GM12872 (cell line): ENCODE measurements around the gene TSC2.

Source experiments
- TF ChIP-seq, protein P1 (sequence below): IDR thresholded peaks from 3 replicates; pipeline ENCODE4 v1.5.1; 2011; ENCODE audit warnings: low read depth, mild to moderate bottlenecking, low read length, moderate library complexity; ENCODE audit not compliant: insufficient read depth

Gene TSC2

DNA sequence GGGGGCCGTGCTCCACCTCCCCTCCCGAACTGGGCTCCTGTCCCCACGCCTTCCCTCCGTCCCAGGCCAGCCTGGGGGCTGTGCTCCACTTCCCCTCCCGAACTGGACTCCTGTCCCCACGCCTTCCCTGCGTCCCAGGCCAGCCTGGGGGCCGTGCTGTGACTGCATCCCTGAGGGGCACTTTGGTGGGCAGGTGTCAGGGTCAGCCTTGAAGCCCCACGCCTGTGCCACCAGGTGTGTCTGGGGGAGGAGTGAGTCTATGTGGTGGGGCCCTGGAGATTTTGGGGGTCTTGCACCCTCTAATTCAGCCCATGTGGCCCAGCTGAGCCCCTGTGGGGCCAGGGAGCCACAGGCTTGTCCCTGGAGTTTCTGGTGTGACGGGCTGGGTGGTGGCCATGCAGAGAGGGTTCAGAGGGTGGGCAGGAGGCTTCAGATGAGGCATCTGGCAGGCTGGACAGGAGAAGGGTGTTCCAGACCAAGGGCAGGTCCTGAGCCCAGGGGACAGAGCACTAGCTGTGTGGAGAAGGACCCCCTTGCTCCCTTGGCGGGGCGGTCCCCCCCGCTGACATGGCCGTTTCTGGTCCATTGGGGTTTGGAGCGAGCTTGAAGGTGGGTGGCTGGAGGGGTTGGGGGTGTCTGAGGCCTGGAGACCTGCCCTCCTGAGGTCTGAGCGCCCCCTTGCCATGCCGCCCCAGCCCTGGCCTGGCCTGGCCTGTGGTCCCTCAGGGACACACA lies 12.9 kb upstream of the TSC2 start:
- TF ChIP-seq, protein P1, sequence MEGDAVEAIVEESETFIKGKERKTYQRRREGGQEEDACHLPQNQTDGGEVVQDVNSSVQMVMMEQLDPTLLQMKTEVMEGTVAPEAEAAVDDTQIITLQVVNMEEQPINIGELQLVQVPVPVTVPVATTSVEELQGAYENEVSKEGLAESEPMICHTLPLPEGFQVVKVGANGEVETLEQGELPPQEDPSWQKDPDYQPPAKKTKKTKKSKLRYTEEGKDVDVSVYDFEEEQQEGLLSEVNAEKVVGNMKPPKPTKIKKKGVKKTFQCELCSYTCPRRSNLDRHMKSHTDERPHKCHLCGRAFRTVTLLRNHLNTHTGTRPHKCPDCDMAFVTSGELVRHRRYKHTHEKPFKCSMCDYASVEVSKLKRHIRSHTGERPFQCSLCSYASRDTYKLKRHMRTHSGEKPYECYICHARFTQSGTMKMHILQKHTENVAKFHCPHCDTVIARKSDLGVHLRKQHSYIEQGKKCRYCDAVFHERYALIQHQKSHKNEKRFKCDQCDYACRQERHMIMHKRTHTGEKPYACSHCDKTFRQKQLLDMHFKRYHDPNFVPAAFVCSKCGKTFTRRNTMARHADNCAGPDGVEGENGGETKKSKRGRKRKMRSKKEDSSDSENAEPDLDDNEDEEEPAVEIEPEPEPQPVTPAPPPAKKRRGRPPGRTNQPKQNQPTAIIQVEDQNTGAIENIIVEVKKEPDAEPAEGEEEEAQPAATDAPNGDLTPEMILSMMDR = no peak

DNA sequence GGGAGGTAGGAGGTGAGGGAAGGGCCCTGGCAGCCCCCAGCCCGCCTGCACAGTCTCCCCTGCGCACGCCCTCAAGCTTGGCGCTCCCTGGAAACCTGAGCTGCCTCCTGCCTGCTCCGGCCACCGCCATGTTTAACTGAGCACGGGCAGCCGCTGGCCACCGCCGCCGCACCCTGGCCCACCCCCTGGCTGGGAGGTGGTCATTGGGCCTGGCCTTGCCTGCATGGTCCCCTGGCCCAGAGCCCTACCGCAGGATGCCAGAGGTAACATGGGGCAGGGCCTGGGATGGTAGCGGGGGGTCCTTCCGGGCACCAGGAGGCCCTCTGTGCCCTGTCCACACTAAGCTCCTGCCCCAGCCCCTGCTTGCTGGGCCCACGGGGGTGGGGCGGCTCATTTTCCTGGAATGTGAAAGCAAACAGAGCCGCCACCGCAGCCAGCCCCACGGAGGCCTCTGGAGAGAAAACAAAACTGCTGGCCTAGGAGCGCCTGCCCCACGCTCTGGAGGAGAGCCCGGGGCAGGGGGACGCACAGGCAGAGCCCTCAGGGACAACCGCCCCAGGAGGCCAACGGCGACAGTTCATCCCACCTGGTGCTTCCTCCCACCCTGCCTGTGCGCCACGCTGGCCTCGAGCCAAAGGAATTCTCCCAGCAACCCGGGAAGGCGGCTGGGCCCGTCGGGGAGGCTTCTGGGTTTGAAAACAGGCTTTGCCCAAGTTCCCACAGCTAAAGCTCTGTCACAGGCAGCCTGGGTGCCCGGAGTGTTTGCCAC lies 12.2 kb upstream of the TSC2 start:
- TF ChIP-seq, protein P1 = no peak

DNA sequence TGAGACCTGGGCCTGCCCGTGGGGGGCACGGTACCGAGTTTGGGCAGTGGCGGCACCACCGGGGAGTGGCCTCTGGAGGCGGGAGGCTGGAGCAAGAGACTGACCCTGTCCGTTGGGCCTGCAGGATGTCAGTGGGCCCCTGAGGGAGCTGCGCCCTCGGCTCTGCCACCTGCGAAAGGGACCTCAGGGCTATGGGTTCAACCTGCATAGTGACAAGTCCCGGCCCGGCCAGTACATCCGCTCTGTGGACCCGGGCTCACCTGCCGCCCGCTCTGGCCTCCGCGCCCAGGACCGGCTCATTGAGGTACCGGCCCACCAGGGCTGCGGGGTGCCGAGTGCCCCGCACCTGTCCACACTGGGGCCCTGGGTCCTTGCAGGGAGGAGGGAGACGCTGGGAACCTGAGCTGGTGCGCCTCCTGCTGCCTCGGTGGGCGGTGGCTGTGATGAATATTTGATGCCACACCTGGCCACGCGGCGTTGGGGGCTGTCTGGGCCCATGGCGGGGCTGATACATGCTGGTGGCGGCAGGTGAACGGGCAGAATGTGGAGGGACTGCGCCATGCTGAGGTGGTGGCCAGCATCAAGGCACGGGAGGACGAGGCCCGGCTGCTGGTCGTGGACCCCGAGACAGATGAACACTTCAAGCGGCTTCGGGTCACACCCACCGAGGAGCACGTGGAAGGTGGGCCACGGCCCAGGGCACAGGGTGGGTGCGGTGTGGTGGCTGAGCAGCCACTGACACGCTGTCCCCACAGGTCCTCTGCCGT lies 11.4 kb upstream of the TSC2 start:
- TF ChIP-seq, protein P1 = no peak

DNA sequence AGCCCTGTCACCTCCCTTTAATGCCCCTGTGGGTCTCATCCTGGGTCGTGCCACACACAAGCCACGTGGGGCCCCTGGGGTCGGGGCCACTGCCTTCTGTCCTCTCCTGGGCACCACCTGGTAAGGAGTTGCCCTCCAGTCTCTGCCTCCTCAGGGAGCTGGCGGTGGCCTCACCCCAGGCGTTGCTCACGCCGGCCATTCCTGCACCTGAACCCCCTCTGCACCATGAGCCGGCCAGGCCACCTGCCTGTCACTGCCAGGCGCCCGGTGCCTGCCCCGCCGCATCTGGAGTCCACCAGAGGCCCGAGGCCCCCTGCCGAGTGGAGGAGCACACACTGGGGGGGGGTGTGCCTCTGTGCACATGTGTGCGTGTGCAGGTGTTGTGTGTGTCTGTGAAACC lies 10.7 kb upstream of the TSC2 start:
- TF ChIP-seq, protein P1 = no peak

DNA sequence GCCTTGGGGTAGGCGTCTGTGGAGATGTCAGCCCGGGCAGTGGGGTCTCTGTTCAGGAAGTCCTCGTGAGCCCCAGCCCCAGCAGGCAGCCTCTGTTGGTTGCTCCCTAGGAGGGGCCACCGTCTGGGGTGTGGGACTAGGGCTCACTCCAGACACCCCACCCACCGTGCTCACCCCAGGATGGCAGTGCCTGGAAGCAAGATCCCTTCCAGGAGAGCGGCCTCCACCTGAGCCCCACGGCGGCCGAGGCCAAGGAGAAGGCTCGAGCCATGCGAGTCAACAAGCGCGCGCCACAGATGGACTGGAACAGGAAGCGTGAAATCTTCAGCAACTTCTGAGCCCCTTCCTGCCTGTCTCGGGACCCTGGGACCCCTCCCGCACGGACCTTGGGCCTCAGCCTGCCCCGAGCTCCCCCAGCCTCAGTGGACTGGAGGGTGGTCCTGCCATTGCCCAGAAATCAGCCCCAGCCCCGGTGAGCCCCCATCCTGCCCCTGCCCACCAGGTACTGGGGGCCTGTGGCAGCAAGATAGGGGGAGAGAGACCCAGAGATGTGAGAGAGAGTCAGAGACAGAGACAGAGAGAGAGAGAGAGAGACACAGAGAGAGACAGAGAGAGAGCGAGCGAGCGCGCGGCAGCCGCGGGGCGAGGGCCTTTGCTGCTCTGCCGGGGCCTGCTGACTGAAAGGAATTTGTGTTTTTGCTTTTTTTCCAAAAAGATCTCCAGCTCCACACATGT lies 10.0 kb upstream of the TSC2 start:
- TF ChIP-seq, protein P1 = no peak

DNA sequence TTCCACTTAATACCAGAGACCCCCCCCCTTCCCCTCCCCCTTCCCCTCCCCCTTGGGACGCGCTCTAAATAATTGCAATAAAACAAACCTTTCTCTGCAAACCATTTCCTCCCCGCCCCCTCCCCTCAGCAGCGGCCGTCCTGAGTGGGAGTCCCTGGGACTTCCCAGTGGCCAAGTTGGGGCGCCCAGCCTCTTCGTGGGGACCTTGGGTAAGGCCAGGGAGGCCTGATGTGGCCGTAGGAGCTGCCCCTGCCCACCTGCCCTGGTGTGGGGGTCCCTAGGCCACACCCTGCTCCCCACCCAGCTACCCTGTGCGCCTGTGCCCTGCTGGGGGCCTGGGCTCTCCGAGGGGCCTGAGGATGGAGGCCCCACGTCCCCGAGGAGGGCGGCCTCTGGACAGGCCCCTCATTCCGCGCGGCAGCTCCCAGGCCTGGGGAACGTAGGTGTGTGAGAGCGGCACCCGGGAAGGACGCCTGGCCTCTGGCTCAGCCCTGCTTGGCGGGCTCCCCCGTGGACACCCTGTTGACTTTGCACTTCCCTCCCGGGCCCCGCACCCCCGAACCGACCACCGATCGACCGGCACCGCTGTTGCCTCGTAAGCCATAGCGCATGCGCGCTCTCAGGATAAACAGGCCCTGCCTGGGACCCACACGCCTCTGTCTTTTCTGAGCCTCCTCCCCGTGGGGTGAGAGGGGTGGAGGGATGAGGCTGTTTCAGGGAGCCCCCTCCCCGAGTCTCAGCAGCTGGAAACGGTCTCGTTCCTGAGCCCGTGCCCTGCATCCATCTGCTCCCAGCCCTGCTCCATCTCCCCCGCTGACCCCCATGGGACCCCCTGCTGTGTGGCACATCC lies 9.2 kb upstream of the TSC2 start:
- TF ChIP-seq, protein P1 = no peak
